ENCODE results near the gene ZNF445.
"Not testable (repeated sequence)": the region's sequence is repeated elsewhere in the genome, so short reads cannot be mapped to it uniquely, and the experiment has no call there.

Gene ZNF445

DNA sequence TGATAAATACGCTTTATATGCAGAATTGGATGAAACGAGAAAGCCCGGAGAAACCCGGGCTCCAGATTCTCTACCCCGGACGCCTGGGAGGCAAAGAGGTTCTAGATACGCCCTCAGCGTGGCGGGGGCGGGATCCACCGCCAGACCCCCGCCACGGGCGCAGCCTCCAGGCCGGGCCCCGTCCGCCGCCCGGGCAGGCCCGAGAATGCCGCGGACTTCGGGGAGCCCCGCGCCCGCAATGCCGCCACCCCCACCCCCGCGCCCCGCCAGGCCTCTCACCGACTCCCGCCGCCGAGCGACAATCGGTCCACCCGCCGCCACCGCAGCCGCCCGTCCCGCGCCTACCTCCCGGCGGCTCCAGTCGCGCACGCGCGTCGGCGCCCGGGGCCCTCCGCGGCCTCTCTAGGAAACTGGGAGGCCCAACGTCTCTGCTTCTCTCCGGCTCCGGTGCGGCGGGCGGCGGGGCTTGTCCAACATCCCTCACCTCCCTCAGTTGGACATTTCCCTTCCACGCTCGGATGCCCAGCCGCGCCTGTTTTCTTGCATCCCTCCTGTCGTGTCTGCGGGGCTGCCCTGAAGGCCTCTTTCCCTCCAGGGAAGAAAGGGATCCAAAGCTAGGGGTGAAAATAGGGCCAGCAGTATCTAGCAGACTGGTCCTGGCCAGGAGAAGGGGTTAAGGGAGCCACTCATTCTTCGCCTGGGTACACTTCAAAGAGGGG is at the start of gene ZNF445:
Gene ZNF445 (minus strand): TSS at position 359 of the 719 bp plus-strand sequence. CDS start 22,121 bp downstream, outside the sequence.
- in situ Hi-C loops (cut with HindIII; ENCODE audit: low sequenced_read_pairs): no loop called here

DNA sequence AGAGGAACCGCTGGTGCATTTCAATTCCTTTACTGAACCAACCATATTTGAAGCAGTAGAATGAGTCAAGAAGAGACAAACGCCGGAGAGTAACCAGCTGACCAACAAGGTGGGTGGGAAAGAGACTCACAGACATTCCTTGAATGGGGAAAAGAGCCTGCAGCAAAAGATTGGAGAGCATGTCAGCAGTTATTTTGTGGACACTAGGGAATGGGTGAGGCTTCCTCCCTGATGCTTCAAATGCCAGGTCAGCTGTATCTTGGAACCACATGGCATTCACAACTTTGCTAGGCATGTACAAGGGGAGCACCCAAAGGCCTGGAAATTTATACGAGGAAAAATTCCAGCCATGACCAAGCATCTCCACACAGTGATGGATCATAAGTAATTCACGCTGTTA is 47.6 kb upstream of the ZNF445 start:
- in situ Hi-C loops (cut with HindIII; ENCODE audit: low sequenced_read_pairs): loop anchor here (25.0 kb wide), 1 partner anchor 387 kb away; no protein-coding TSS in a partner anchor

DNA sequence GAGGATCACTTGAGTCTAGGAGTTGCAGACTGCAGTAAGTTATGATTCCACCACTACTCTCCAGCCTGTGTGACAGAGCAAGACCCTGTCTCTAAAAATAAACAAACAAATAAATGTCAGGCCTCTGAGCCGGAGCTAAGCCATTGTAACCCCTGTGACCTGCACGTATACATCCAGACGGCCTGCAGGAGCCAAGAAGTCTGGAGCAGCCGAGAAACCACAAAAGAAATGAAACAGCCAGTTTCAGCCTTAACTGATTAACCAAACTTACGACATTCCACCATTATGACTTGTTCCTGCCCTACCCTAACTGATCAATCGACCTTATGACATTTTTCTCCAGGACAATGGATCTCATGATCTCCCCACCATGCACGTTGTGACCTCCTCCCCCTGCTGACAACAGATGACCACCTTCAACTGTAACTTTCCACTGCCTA is 45.0 kb upstream of the ZNF445 start:
- in situ Hi-C loops (cut with HindIII; ENCODE audit: low sequenced_read_pairs): no loop called here

DNA sequence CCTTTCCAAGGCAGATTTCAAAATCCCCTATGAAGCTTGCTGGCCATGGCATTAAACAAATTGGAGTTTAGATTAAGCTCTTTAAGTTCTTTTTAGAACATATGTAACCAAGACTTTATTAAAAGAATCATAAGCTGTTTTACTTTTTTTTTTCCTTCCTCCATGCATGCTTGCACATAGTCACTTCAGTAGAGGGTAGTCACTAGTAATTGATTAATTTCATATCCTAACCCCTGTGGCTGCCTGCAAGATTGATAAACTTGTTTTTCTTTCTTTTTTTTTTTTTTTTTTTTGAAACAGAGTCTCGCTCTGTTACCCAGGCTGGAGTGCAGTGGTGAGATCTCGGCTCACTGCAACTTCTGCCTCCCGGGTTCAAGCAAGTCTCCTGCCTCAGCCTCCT is 44.3 kb upstream of the ZNF445 start:
- in situ Hi-C loops (cut with HindIII; ENCODE audit: low sequenced_read_pairs): no loop called here

- in situ Hi-C loops (cut with HindIII; ENCODE audit: low sequenced_read_pairs): no loop called here
These were observed 41.3 kb upstream of the ZNF445 start for GRCh38 chr3:44518782-44519156.

DNA sequence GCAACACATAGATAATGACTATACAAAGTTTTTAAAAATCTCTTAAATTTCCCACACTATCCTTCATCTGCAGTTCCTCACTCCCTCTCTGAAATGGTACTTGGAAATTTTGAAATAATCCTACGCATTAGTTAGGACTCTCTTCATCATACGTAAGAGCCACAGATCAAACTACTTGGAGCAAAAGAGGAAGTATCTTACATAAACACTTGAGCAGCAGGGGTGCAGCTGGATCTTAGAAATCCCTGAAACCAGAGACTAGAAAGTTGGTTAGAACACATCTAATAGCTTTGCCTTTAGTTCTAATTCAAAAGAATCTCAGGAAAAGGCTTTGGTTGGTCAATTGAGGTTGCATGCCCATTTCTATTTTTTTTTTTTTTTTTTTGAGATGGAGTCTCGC is 38.8 kb upstream of the ZNF445 start:
- in situ Hi-C loops (cut with HindIII; ENCODE audit: low sequenced_read_pairs): no loop called here

DNA sequence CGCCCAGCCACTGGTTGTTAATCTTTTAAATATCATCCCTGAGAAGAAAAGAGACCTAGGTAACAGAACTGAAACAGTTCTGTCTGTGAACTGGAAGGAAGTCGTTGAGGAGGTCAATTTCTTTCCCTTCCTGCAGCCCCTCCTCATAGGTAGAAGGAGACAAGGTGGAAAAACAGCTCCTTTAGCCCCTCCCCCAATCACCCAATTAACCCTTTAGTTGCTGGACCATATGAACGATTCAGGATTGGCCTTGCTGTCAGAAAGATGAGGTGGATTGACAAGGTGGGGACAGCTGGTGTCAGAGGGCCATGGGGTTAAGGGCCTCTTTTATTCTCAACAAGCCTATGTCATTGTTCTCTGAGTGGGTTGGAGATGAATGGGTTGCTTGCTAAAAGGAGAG is 36.0 kb upstream of the ZNF445 start:
- in situ Hi-C loops (cut with HindIII; ENCODE audit: low sequenced_read_pairs): no loop called here

DNA sequence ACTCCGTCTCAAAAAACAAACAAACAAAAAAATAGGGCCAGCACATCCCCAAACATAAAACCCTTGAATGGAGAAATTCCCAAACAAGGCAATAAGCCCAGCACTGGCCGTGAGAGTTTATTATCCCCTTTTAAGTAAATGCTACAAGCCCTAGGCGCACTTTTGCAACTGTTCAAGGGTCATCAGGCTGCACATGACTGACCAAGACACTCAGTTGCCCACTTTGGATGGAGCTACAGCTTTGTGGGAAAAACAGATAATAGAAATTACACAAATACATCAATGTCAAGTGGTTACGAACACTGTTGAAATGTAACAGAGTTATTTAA is 33.7 kb upstream of the ZNF445 start:
- in situ Hi-C loops (cut with HindIII; ENCODE audit: low sequenced_read_pairs): no loop called here

DNA sequence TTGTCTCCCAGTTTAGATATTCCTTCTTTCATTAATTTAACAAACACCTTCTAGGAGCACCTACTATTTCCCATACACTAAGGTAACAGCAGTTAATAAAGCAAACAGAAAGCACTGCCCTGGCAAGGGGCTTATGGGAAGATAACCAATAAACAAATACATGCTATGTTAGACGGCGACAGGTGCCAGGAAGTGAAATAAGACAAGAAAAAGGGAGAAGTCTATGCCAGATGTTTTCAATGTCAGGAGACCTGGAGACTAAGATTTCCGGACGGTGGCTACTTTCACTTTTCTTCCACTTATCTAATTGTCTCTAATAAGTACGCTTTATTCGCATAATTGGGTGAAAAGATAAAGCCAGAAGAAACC is 32.5 kb upstream of the ZNF445 start:
- in situ Hi-C loops (cut with HindIII; ENCODE audit: low sequenced_read_pairs): no loop called here

- in situ Hi-C loops (cut with HindIII; ENCODE audit: low sequenced_read_pairs): no loop called here
These were observed 32.0 kb upstream of the ZNF445 start for GRCh38 chr3:44509393-44509921.

GRCh38 chr3:44506961-44507360 is 29.5 kb upstream of the ZNF445 start:
- in situ Hi-C loops (cut with HindIII; ENCODE audit: low sequenced_read_pairs): no loop called here

DNA sequence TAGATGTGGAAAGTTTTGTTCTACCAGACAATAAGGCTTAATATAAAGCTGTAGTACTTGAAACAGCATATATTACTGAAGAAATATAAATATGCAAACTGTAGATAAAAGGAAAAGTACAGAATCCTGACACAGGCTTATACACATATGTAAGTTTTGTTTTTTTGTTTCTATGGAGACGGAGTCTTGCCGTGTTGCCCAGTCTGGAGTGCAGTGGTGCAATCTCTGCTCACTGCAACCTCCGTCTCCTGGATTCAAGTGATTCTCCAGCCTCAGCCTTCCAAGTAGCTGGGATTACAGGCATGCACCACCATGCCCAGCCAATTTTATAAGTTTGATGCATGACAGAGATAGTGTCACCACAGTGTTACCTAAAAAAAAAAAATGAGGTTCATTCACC is 29.1 kb upstream of the ZNF445 start:
- in situ Hi-C loops (cut with HindIII; ENCODE audit: low sequenced_read_pairs): no loop called here

DNA sequence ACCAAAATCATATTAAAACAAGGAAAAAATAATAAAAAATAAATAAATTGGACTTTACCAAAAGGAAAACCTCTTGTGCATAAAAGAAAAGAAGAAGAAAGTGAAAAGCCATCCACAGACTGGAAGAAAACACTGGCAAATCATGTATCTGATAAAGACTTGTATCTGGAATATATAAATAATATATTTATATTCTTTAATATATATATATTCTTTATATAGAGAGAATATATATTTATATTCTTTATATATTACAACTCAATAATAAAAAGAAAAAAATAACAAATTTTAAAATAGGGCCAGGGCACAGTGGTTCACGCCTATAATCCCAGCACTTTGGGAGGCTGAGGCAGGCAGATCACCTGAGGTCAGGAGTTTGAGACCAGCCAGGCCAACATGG is 27.1 kb upstream of the ZNF445 start:
- in situ Hi-C loops (cut with HindIII; ENCODE audit: low sequenced_read_pairs): no loop called here

GRCh38 chr3:44503178-44503577 is 25.7 kb upstream of the ZNF445 start:
- in situ Hi-C loops (cut with HindIII; ENCODE audit: low sequenced_read_pairs): not testable (repeated sequence)

DNA sequence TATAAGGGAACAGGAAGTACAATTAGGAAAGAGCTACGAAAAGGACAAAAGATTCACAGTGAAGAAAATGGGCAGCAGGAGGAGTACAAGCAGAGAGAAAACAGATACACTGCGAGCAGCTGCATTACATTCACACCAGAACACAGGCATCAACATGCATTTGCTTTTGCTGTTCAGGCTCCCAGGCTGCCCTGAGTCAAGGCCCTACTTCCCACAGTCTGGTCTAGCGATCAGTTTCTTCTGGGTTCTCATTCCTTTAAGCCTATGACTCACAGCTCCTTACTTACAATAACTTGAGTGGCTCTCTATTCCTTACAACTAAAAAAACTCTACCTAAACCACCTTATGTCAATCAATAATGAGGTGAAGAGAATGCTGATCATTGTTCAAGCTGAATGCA is 24.5 kb upstream of the ZNF445 start:
- in situ Hi-C loops (cut with HindIII; ENCODE audit: low sequenced_read_pairs): no loop called here

DNA sequence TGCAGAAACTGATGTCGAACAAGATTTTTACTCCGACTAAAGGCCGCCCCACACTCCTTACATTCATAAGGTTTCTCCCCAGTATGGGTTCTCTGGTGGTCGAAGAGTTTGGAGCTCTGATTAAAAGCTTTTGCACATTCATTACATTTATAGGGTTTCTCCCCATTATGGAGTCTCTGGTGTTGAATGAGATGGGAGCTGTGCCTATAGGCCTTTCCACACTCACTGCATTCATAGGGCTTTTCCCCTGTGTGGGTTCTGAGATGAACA is 22.4 kb upstream of the ZNF445 start:
- in situ Hi-C loops (cut with HindIII; ENCODE audit: low sequenced_read_pairs): not testable (repeated sequence)

GRCh38 chr3:44499149-44499898 is 21.9 kb upstream of the ZNF445 start:
- in situ Hi-C loops (cut with HindIII; ENCODE audit: low sequenced_read_pairs): no loop called here

GRCh38 chr3:44495636-44496415 is 18.4 kb upstream of the ZNF445 start:
- in situ Hi-C loops (cut with HindIII; ENCODE audit: low sequenced_read_pairs): no loop called here

- in situ Hi-C loops (cut with HindIII; ENCODE audit: low sequenced_read_pairs): no loop called here
These were observed 15.0 kb upstream of the ZNF445 start for GRCh38 chr3:44492496-44492895.

GRCh38 chr3:44482721-44483120 is 5.3 kb upstream of the ZNF445 start:
- in situ Hi-C loops (cut with HindIII; ENCODE audit: low sequenced_read_pairs): no loop called here

DNA sequence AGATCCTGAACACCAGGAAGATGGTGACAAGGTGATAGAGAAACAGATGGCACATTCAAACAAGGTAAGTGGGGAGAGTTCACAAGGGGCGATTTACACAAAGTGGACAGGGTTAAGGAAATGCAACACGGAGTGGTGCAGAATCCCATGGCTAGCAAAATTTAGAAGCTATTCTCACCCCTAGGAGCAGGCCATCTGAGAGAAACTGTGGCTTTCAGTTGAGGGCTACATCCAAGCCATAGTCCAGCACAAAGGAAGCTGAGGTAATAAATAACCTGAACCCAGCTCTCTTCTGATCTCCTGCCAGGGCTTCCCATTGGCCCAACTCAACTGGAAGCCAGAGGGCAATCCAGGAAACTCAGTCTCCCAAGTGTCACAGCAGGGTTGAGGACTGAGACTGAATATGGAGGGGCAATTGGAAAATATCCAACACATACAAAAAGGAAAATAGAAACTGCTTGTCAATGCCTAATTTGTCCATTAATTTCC is 1.2 kb upstream of the ZNF445 start:
- in situ Hi-C loops (cut with HindIII; ENCODE audit: low sequenced_read_pairs): no loop called here

GRCh38 chr3:44478055-44478468 is 592 bp upstream of the ZNF445 start:
- in situ Hi-C loops (cut with HindIII; ENCODE audit: low sequenced_read_pairs): no loop called here
